ENCODE results near the gene PRRT2.
"Not testable (repeated sequence)": the region's sequence is repeated elsewhere in the genome, so short reads cannot be mapped to it uniquely, and the experiment has no call there.

The PRRT2 gene

GRCh38 chr16:29830774-29831173 is 18.8 kb downstream of the PRRT2 start:
- Histone ChIP-seq H3K4me1 (ENCODE audit: low read length) (no peaks in the 10 kb centered on the region), H3K27ac (ENCODE audit: low read length) (no peak overlapping the region)
- DNase-seq: no peak

DNA sequence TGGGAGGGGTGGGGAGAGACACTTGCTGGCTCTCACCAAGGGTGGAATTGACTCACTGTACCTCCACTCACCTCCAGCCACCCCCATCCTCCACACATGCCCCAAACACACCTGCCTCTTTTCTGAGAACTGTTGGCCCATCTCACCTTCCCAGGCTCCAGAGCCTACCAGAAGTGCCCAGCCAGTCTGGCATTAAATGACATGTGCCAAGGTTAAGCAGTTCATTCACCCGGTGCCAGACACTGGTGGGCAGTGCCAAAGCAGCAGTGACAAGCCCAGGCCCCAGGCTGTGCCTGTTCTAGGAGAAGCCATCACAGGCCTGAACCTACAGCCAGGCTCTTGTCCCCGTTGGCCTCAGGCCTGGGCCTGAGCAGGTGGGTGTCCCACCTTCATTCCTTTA is 19.5 kb downstream of the PRRT2 start:
- Histone ChIP-seq H3K27me3 (replicated peaks; ENCODE audit: insufficient read depth, low read length) (no peaks in the 10 kb centered on the region), H3K79me2 (ENCODE audit: low read length) (peaks cover 10% of the 10 kb centered on the region; the same call in 1 of the 2 replicates), H3K4me3 (ENCODE audit: low read length) (no peak overlapping the region), H3K4me2 (ENCODE audit: low read depth, low read length) (no peak overlapping the region), H3K9ac (ENCODE audit: low read length) (no peak overlapping the region), H2AFZ (ENCODE audit: low read length) (no peak overlapping the region), H4K20me1 (ENCODE audit: insufficient read depth, low read length) (no peaks in the 10 kb centered on the region), H3F3A (ENCODE audit: insufficient read depth, low read length) (no peaks in the 10 kb centered on the region), H3K9me3 (replicated peaks; ENCODE audit: insufficient read depth, low read length) (no peaks in the 10 kb centered on the region), H3K9me2 (replicated peaks; ENCODE audit: insufficient read depth, low read length) (no peaks in the 10 kb centered on the region), H3K36me3 (replicated peaks; ENCODE audit: insufficient read depth, low read length) (no peaks in the 10 kb centered on the region), H3K27ac (ENCODE audit: low read length) (no peak overlapping the region), H3K4me1 (ENCODE audit: low read length) (no peaks in the 10 kb centered on the region)
- DNase-seq: no peak
- TF ChIP-seq EZH2phosphoT487 (IDR thresholded peaks at IDR 0.05; ENCODE audit: low read length): no peak
- no peak for TF ChIP-seq EZH2 (optimal IDR thresholded peaks at IDR 0.05; ENCODE audit: low read depth, low read length)
- TF ChIP-seq CTCF (IDR thresholded peaks at IDR 0.05; ENCODE audit: low read length): no peak

More at GRCh38 chr16:29830774-29831173, 18.8 kb downstream of the PRRT2 start:
- H3K79me2 ChIP-seq (ENCODE audit: low read length): peaks cover 15% of the 10 kb centered on the region
- TF ChIP-seq EZH2 (optimal IDR thresholded peaks at IDR 0.05; ENCODE audit: low read depth, low read length) (no peak), EZH2phosphoT487 (IDR thresholded peaks at IDR 0.05; ENCODE audit: low read length) (no peak), CTCF (IDR thresholded peaks at IDR 0.05; ENCODE audit: low read length) (no peak)
- no peaks in the 10 kb centered on the region for H3K27me3 ChIP-seq (replicated peaks; ENCODE audit: insufficient read depth, low read length)
- no peak overlapping the region for H3K9ac ChIP-seq (ENCODE audit: low read length)
- H2AFZ ChIP-seq (ENCODE audit: low read length): no peak overlapping the region
- H3K4me2 ChIP-seq (ENCODE audit: low read depth, low read length): no peak overlapping the region
- H4K20me1 ChIP-seq (ENCODE audit: insufficient read depth, low read length): no peaks in the 10 kb centered on the region
- H3K4me3 ChIP-seq (ENCODE audit: low read length): no peak overlapping the region
- H3K9me3 ChIP-seq (replicated peaks; ENCODE audit: insufficient read depth, low read length): no peaks in the 10 kb centered on the region
- H3K36me3 ChIP-seq (replicated peaks; ENCODE audit: insufficient read depth, low read length): no peaks in the 10 kb centered on the region
- no peaks in the 10 kb centered on the region for H3F3A ChIP-seq (ENCODE audit: insufficient read depth, low read length)
- no peaks in the 10 kb centered on the region for H3K9me2 ChIP-seq (replicated peaks; ENCODE audit: insufficient read depth, low read length)

GRCh38 chr16:29833219-29833618 is 21.2 kb downstream of the PRRT2 start:
- H3K79me2 ChIP-seq (ENCODE audit: low read length); H3K9me3 ChIP-seq (replicated peaks; ENCODE audit: insufficient read depth, low read length); H4K20me1 ChIP-seq (ENCODE audit: insufficient read depth, low read length); H3K27me3 ChIP-seq (replicated peaks; ENCODE audit: insufficient read depth, low read length); H3K9me2 ChIP-seq (replicated peaks; ENCODE audit: insufficient read depth, low read length); H3F3A ChIP-seq (ENCODE audit: insufficient read depth, low read length); H3K36me3 ChIP-seq (replicated peaks; ENCODE audit: insufficient read depth, low read length); H3K9ac ChIP-seq (ENCODE audit: low read length); H3K27ac ChIP-seq (ENCODE audit: low read length); H3K4me2 ChIP-seq (ENCODE audit: low read depth, low read length); H3K4me3 ChIP-seq (ENCODE audit: low read length); H2AFZ ChIP-seq (ENCODE audit: low read length); H3K4me1 ChIP-seq (ENCODE audit: low read length); DNase-seq: not testable (repeated sequence)

DNA sequence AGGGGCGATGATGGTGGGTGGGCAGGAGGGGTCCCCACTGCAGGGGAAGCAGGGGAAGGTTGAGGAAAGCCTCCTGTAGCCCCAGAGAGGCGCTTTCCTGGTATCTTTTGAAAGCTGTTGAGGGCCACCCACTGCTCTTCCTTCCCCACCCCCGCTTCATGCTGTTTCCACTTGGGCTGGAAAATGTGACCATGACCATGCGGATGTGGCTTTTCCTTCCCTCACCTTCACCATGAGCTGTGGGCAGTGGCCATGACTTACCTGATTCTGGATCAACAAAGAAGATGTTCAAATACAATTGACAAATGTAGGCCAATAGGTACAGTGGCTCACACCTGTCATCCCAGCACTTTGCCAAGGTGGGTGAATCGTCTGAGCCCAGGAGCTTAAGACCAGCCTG is 22.1 kb downstream of the PRRT2 start:
- H3F3A ChIP-seq (ENCODE audit: insufficient read depth, low read length): no peaks in the 10 kb centered on the region

More for the DNA sequence above, 22.1 kb downstream of the PRRT2 start:
- H3K4me3 ChIP-seq (ENCODE audit: low read length): no peak overlapping the region
- no peak for TF ChIP-seq EZH2 (optimal IDR thresholded peaks at IDR 0.05; ENCODE audit: low read depth, low read length)
- no peak for TF ChIP-seq EZH2phosphoT487 (IDR thresholded peaks at IDR 0.05; ENCODE audit: low read length)
- TF ChIP-seq CTCF (IDR thresholded peaks at IDR 0.05; ENCODE audit: low read length): no peak
- H3K36me3 ChIP-seq (replicated peaks; ENCODE audit: insufficient read depth, low read length): no peaks in the 10 kb centered on the region
- H3K9me2 ChIP-seq (replicated peaks; ENCODE audit: insufficient read depth, low read length): no peaks in the 10 kb centered on the region
- H3K9me3 ChIP-seq (replicated peaks; ENCODE audit: insufficient read depth, low read length): no peaks in the 10 kb centered on the region
- DNase-seq: no peak
- no peaks in the 10 kb centered on the region for H3K27me3 ChIP-seq (replicated peaks; ENCODE audit: insufficient read depth, low read length)
- H3K4me2 ChIP-seq (ENCODE audit: low read depth, low read length): no peak overlapping the region
- no peak overlapping the region for H2AFZ ChIP-seq (ENCODE audit: low read length)
- 0 out of 2 replicates have a peak, but pooled peaks cover 3% of the 10 kb centered on the region for H3K79me2 ChIP-seq (ENCODE audit: low read length)
- H3K27ac ChIP-seq (ENCODE audit: low read length): no peak overlapping the region
- H3K9ac ChIP-seq (ENCODE audit: low read length): no peak overlapping the region
- no peaks in the 10 kb centered on the region for H4K20me1 ChIP-seq (ENCODE audit: insufficient read depth, low read length)
- H3K4me1 ChIP-seq (ENCODE audit: low read length): no peaks in the 10 kb centered on the region
